Measurements from ENCODE around the gene MAPT. TPM values are rescaled to one million over a fixed set of nuclear protein-coding genes. Genes with fewer than 3 reads are reported as not detected.

The MAPT gene
- total RNA-seq, 2 donors from 2014 or later = 4.4 to 5.7 TPM

- intact Hi-C loops (cut with DNase I) = loop anchor here in 1 of 2 donors (10.0 kb wide), 1 partner anchor 1672 kb away; the partner anchor contains the start of gene RUNDC3A
- peak; percentile 70 for DNase-seq (ENCODE audit: low spot score)
Measured at GRCh38 chr17:45976755-45977505, 82.6 kb downstream of the MAPT start.

GRCh38 chr17:45977506-45977824, 83.1 kb downstream of the MAPT start:
- intact Hi-C loops (cut with DNase I) = loop anchor here in 1 of 2 donors (10.0 kb wide), 1 partner anchor 1673 kb away; the partner anchor contains the start of gene RUNDC3A
- DNase-seq (ENCODE audit: low spot score) = peak; percentile 5

DNA sequence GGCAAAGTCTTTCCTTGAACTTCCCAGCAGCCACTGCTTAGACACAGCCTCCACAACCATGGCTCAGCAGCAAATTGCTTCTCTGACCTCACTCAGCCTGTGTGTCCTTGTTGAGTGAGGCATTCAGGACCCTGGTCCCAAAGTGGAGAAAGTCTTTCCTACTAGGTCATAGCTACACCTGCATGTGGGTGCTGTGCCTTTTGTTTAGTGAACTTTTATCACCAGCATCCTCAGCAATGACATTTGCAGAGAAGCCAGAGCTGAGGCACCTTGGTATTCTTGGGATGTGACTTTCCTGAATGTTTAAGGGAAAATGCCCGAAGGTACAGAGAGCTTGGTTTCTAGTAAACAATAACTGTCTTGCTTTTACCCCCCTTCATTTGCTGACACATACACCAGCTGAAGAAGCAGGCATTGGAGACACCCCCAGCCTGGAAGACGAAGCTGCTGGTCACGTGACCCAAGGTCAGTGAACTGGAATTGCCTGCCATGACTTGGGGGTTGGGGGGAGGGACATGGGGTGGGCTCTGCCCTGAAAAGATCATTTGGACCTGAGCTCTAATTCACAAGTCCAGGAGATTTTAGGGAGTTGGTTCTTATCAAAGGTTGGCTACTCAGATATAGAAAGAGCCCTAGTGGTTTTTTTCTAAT, 83.7 kb downstream of the MAPT start:
- DNase-seq (ENCODE audit: low spot score) = peak; percentile 10
- intact Hi-C loops (cut with DNase I) = loop anchor here in 1 of 2 donors (10.0 kb wide), 1 partner anchor 1673 kb away; the partner anchor contains the start of gene RUNDC3A

DNA sequence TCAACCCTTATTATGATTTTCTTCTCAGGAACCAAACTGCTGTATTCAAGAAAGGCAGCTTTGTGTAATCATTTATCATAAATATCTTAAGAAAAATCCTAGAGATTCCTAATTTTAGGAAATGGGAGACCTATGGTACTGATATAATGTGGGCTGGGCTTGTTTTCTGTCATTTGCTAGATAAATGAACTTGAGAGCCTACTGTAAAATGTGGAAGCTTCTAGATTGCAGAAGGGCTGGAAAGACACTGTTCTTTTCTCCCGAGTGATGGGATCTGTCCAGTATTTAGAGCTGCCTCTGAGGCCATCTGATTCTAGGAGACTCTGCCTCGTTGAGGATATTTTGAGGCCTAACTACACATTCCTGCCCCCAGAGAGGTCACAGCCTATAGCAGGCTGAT, 84.8 kb downstream of the MAPT start:
- DNase-seq (ENCODE audit: low spot score) = no peak
- intact Hi-C loops (cut with DNase I) = loop anchor here in 1 of 2 donors (10.0 kb wide), 1 partner anchor 1674 kb away; the partner anchor contains the start of gene RUNDC3A

- DNase-seq (ENCODE audit: low spot score) = peak; percentile 63
- intact Hi-C loops (cut with DNase I) = no loop called here
Measured at GRCh38 chr17:45980855-45981254, 86.5 kb downstream of the MAPT start.

- DNase-seq (ENCODE audit: low spot score) = peak; percentile 45
- intact Hi-C loops (cut with DNase I) = no loop called here
Measured at GRCh38 chr17:45981306-45981705, 87.0 kb downstream of the MAPT start.

GRCh38 chr17:45982791-45983613, 88.6 kb downstream of the MAPT start:
- DNase-seq (ENCODE audit: low spot score) = peak; percentile 79
- intact Hi-C loops (cut with DNase I) = no loop called here

DNA sequence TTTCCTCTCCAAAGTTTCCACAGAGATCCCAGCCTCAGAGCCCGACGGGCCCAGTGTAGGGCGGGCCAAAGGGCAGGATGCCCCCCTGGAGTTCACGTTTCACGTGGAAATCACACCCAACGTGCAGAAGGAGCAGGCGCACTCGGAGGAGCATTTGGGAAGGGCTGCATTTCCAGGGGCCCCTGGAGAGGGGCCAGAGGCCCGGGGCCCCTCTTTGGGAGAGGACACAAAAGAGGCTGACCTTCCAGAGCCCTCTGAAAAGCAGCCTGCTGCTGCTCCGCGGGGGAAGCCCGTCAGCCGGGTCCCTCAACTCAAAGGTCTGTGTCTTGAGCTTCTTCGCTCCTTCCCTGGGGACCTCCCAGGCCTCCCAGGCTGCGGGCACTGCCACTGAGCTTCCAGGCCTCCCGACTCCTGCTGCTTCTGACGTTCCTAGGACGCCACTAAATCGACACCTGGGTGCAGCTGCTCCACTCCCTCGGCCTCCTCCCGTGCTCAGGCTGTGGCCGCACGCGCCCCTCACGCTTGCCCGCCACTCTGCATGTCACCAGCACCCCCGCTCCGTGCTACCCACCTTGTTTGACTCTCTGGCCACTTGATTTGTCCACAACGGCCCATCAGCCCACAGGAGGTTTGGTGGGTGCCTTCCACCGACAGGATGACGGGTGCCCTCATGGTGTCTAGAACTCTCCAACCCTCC, 89.4 kb downstream of the MAPT start:
- intact Hi-C loops (cut with DNase I) = no loop called here
- DNase-seq (ENCODE audit: low spot score) = peak; percentile 68

GRCh38 chr17:45984368-45984767, 90.0 kb downstream of the MAPT start:
- intact Hi-C loops (cut with DNase I) = no loop called here
- peak; percentile 71 for DNase-seq (ENCODE audit: low spot score)

DNA sequence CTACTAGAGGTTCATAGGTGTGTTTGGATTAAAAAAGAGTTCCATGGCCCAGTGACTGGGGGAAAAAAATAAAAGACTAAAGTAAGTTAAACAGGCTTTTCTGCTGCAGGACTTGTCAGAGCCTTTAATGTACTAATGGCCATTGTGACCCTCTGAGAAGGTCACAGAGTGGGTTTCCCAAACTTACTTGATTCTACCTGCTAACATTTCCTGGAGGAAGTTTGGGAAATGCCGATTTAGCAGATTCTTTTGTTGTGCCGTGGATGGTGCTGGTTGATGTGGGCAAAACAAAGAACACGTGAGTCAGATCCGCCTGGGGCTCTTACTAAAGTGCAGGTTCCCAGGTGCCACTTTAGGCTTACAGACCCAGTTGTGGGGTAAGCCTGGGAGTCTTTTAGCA, 91.1 kb downstream of the MAPT start:
- peak; percentile 10 for DNase-seq (ENCODE audit: low spot score)

DNA sequence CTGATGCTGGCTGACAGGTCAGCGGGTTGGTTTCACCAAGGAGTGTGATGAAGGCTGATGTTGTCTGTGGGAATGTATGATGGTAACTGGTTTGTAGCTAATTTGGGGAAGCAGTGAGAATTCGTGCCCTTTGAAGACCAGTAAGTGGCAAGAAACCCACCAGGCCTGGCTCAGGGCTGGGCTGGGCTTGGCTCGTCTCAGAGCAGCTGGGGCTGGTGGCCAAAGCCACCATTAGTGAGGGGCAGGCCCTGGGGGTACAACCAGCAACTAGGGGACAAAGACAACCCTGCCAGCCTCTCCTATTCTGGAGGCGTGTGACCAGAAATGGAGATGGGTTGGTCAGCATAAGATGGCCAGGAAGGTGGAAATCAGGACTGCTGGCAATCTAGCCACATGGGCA, 91.7 kb downstream of the MAPT start:
- peak; percentile 70 for DNase-seq (ENCODE audit: low spot score)
- intact Hi-C loops (cut with DNase I) = no loop called here

More for the DNA sequence above, 91.1 kb downstream of the MAPT start:
- intact Hi-C loops (cut with DNase I) = no loop called here

DNA sequence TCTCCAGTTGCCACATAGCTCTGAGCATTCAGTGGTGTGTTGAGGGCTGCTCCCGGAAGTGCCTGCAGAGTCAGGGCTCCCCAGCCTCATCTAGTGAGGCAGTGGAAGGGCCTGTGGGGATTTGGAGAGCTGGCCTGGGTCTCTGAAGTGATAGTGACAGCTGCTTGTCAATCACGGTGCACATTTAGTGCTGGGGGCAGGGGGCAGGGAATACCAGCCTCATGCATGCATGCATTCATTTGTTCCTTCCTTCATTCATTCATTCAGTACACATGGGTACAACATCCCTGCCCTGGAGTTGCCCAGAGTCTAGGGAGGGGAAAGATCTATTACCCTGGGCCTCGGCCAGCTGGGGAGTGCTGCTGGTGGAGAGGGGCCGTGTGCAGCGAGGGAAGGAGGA, 93.4 kb downstream of the MAPT start:
- peak; percentile 45 for DNase-seq (ENCODE audit: low spot score)
- intact Hi-C loops (cut with DNase I) = no loop called here

GRCh38 chr17:45989759-45990158, 95.4 kb downstream of the MAPT start:
- intact Hi-C loops (cut with DNase I) = no loop called here
- peak; percentile 35 for DNase-seq (ENCODE audit: low spot score)

- intact Hi-C loops (cut with DNase I) = no loop called here
- DNase-seq (ENCODE audit: low spot score) = peak; percentile 31
Measured at GRCh38 chr17:45990886-45991285, 96.5 kb downstream of the MAPT start.

GRCh38 chr17:45991341-45991740, 97.0 kb downstream of the MAPT start:
- intact Hi-C loops (cut with DNase I) = no loop called here
- DNase-seq (ENCODE audit: low spot score) = peak; percentile 73

DNA sequence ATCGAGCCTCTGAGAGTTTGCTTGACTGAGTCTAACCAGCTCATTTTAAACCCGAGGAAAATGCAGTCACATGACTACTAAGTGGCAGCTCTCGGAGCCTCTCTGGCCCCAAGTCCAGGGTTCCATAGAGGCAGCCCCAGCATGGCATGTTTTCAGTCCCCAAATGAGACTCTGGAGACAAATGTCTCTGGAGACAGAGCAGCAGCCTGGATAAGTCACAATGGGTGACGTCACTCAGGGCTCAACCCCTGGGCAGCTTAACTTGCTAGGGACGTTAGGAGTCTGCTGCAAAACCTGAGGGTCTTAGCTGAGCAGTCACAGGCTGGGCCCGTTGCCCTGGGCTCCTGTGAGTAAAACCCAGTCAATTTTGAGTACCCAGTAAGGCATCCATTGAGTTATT, 97.8 kb downstream of the MAPT start:
- no peak for DNase-seq (ENCODE audit: low spot score)
- intact Hi-C loops (cut with DNase I) = no loop called here

DNA sequence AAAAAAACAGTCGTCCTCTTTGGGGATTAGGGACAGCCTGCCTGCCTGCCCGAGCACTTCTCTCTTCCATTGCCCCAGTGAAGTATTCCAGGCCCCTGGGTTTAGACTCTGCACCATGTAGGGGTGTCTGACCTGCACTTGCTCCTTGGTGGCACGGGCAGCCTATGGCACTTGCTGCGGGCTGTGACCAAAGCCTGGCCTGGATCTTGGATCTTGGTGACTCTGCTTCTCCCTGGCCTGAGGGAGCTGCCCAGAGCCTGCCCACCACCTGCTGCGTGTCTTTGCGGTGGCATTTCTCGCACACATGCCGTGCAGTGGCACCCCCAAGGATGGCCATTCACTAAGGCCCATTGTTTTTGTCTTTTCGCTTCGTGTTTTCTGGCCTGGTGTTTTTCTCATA, 98.5 kb downstream of the MAPT start:
- intact Hi-C loops (cut with DNase I) = no loop called here

GRCh38 chr17:45993962-45994627, 99.7 kb downstream of the MAPT start:
- intact Hi-C loops (cut with DNase I) = no loop called here
- no peak for DNase-seq (ENCODE audit: low spot score)

More for the DNA sequence above, 98.5 kb downstream of the MAPT start:
- no peak for DNase-seq (ENCODE audit: low spot score)

GRCh38 chr17:45994987-45995386, 100.6 kb downstream of the MAPT start:
- no peak for DNase-seq (ENCODE audit: low spot score)
- intact Hi-C loops (cut with DNase I) = no loop called here
